Choroid plexus epithelial cell (primary cell): ENCODE data around the gene BEGAIN.
A peak's percentile ranks its signal among the peaks of the same experiment; 100 is the strongest.

Source experiments
- DNase-seq: peaks from one replicate; pipeline ENCODE4 v3.0.0-alpha.2; 2010; ENCODE audit warnings: low read depth
- H3K4me3 ChIP-seq: 2 replicates; pipeline ENCODE4 v1.5.1; 2011; ENCODE audit warnings: low read depth, mild to moderate bottlenecking, control low read depth, low read length, moderate library complexity
- CTCF ChIP-seq: conservative IDR thresholded peaks from 2 replicates; pipeline ENCODE4 v1.5.1; 2011; ENCODE audit warnings: low read depth, mild to moderate bottlenecking, control low read depth, inconsistent platforms, low read length, moderate library complexity

The BEGAIN gene

GRCh38 chr14:100543471-100544455 is 43.5 kb downstream of the BEGAIN start:
- H3K4me3 ChIP-seq, result no peak overlapping the region
- DNase-seq, result no peak
- no peak for TF ChIP-seq CTCF

GRCh38 chr14:100542619-100543205 is 44.5 kb downstream of the BEGAIN start:
- H3K4me3 ChIP-seq, result no peak overlapping the region
- no peak for DNase-seq
- no peak for TF ChIP-seq CTCF

GRCh38 chr14:100541621-100542560 is 45.3 kb downstream of the BEGAIN start:
- no peak overlapping the region for H3K4me3 ChIP-seq
- no peak for TF ChIP-seq CTCF
- no peak for DNase-seq

- no peak overlapping the region for H3K4me3 ChIP-seq
- no peak for TF ChIP-seq CTCF
- no peak for DNase-seq
Observed at GRCh38 chr14:100540926-100541620, 46.1 kb downstream of the BEGAIN start.

- peak; percentile 41 for TF ChIP-seq CTCF
- no peak for DNase-seq
- no peak overlapping the region for H3K4me3 ChIP-seq
Observed at GRCh38 chr14:100540141-100540925, 46.9 kb downstream of the BEGAIN start.

GRCh38 chr14:100539766-100540140 is 47.5 kb downstream of the BEGAIN start:
- no peak for DNase-seq
- H3K4me3 ChIP-seq, result no peak overlapping the region
- TF ChIP-seq CTCF, result no peak
